T-helper 1 cell treated with Interleukin-12 subunit alpha and Interleukin-12 subunit beta and Interleukin-4 antibody, amounts not matched to agents 30 ng/mL and 1 ng/mL, for 36 hours (primary cell): ENCODE measurements around the gene SBNO2. TPM values are rescaled to one million over a fixed set of nuclear protein-coding genes. Genes with fewer than 3 reads are reported as not detected.
"Not testable (repeated sequence)": the region's sequence is repeated elsewhere in the genome, so short reads cannot be mapped to it uniquely, and the experiment has no call there.

Experiments used
- intact Hi-C: fragments of 100-400 bp; cut with micrococcal nuclease; formaldehyde crosslinking; loops from one replicate; pipeline ENCODE4 v1.15.1; 2024
- total RNA-seq: library from RNA; stranded (reverse); gene quantifications from 2 replicates; pipeline ENCODE4 v1.2.3, GENCODE V29; 2022

The SBNO2 gene
- 164 and 179 TPM in 2 replicates for total RNA-seq

- intact Hi-C loops = loop anchor here (1.0 kb wide), 2 partner anchors 15 to 42 kb away; no protein-coding TSS in a partner anchor
These were observed at the start of gene SBNO2 for GRCh38 chr19:1173845-1174809. TSS of gene SBNO2 (minus strand) at chr19:1174268. CDS start at chr19:1154276, 19,992 bp downstream.

- intact Hi-C loops = no loop called here
These were observed 49.2 kb upstream of the SBNO2 start for GRCh38 chr19:1223018-1223855.

GRCh38 chr19:1222394-1222793 is 48.3 kb upstream of the SBNO2 start:
- intact Hi-C loops = no loop called here

- intact Hi-C loops = no loop called here
These were observed 47.8 kb upstream of the SBNO2 start for GRCh38 chr19:1221904-1222255.

- intact Hi-C loops = no loop called here
These were observed 47.2 kb upstream of the SBNO2 start for GRCh38 chr19:1220976-1221903.

- intact Hi-C loops = no loop called here
These were observed 46.4 kb upstream of the SBNO2 start for GRCh38 chr19:1220477-1220930.

- intact Hi-C loops = no loop called here
These were observed 45.9 kb upstream of the SBNO2 start for GRCh38 chr19:1219786-1220476.

- intact Hi-C loops = no loop called here
These were observed 44.9 kb upstream of the SBNO2 start for GRCh38 chr19:1218751-1219567.

- intact Hi-C loops = no loop called here
These were observed 43.3 kb upstream of the SBNO2 start for GRCh38 chr19:1217366-1217765.

GRCh38 chr19:1216756-1217155 is 42.7 kb upstream of the SBNO2 start:
- intact Hi-C loops = no loop called here

- intact Hi-C loops = loop anchor here (1.0 kb wide), 1 partner anchor 10 kb away; the partner anchor contains the start of gene STK11
These were observed 41.0 kb upstream of the SBNO2 start for GRCh38 chr19:1214862-1215731.

- intact Hi-C loops = loop anchor here (1.0 kb wide), 1 partner anchor 9 kb away; the partner anchor contains the start of gene STK11
These were observed 40.3 kb upstream of the SBNO2 start for GRCh38 chr19:1214299-1214861.

GRCh38 chr19:1213391-1214286 is 39.6 kb upstream of the SBNO2 start:
- intact Hi-C loops = loop anchor here (1.0 kb wide), 1 partner anchor 8 kb away; the partner anchor contains the start of gene STK11

- intact Hi-C loops = no loop called here
These were observed 37.6 kb upstream of the SBNO2 start for GRCh38 chr19:1211494-1212234.

GRCh38 chr19:1210227-1210538 is 36.1 kb upstream of the SBNO2 start:
- intact Hi-C loops = no loop called here

GRCh38 chr19:1208830-1209229 is 34.8 kb upstream of the SBNO2 start:
- intact Hi-C loops = not testable (repeated sequence)
